Stimulated activated CD8-positive, alpha-beta memory T cell treated with anti-CD3 and anti-CD28 coated beads, Interleukin-15, amount 100 ng/mL, for 4 hours (primary cell): ENCODE measurements around the gene STH.

Source experiments
- DNase-seq, 2 donors: peaks; one replicate each; pipeline ENCODE4 v3.0.0-alpha.2; 2020; ENCODE audit warnings: low read depth in 2 of 2

STH gene

GRCh38 chr17:45967378-45967777 lies 31.7 kb upstream of the STH start:
- no peak for DNase-seq

GRCh38 chr17:45968732-45969131 lies 30.3 kb upstream of the STH start:
- DNase-seq = no peak

- DNase-seq = no peak
These were observed 29.3 kb upstream of the STH start for GRCh38 chr17:45969726-45970125.

- DNase-seq = no peak
These were observed 28.4 kb upstream of the STH start for GRCh38 chr17:45970659-45971058.

- no peak for DNase-seq
These were observed 27.3 kb upstream of the STH start for GRCh38 chr17:45971698-45972141.

GRCh38 chr17:45972531-45972930 lies 26.5 kb upstream of the STH start:
- DNase-seq = no peak

GRCh38 chr17:45973099-45973780 lies 25.8 kb upstream of the STH start:
- DNase-seq = no peak

- no peak for DNase-seq
These were observed 24.8 kb upstream of the STH start for GRCh38 chr17:45973946-45974859.

GRCh38 chr17:45974916-45975630 lies 24.0 kb upstream of the STH start:
- no peak for DNase-seq

GRCh38 chr17:45975640-45976295 lies 23.3 kb upstream of the STH start:
- no peak for DNase-seq

GRCh38 chr17:45976391-45976754 lies 22.7 kb upstream of the STH start:
- no peak for DNase-seq

GRCh38 chr17:45976755-45977505 lies 22.1 kb upstream of the STH start:
- DNase-seq = no peak

- DNase-seq = no peak
These were observed 21.6 kb upstream of the STH start for GRCh38 chr17:45977506-45977824.

- no peak for DNase-seq
These were observed 20.9 kb upstream of the STH start for GRCh38 chr17:45977976-45978626.

- DNase-seq = no peak
These were observed 19.9 kb upstream of the STH start for GRCh38 chr17:45979137-45979536.

- no peak for DNase-seq
These were observed 18.2 kb upstream of the STH start for GRCh38 chr17:45980855-45981254.

- DNase-seq = no peak
These were observed 17.7 kb upstream of the STH start for GRCh38 chr17:45981306-45981705.

GRCh38 chr17:45982791-45983613 lies 16.0 kb upstream of the STH start:
- DNase-seq = no peak

GRCh38 chr17:45983614-45984310 lies 15.3 kb upstream of the STH start:
- no peak for DNase-seq
